Esophagus muscularis mucosa (tissue), 4 donors: ENCODE data around the gene SV2C.

Experiments used
- CTCF ChIP-seq, 3 experiments: fragments of 200-600 bp in 2 of 3; fragments of 450-650 bp in 1 of 3; sonication (generic) in 2 of 3; IDR thresholded peaks; one replicate each; pipeline ENCODE4 v1.5.1; 2017 to 2019; ENCODE audit warnings: antibody characterized with exemption in 3 of 3, mild to moderate bottlenecking in 2 of 3, moderate library complexity in 1 of 3
- EP300 ChIP-seq: sonication (generic); formaldehyde crosslinking; IDR thresholded peaks from one replicate; pipeline ENCODE4 v1.6.1; 2017; ENCODE audit warnings: antibody characterized with exemption
- POLR2A ChIP-seq: fragments of 450-650 bp; IDR thresholded peaks from one replicate; pipeline ENCODE4 v1.6.1; 2017; ENCODE audit warnings: antibody characterized with exemption, moderate library complexity, mild to moderate bottlenecking, low read depth
- POLR2AphosphoS5 ChIP-seq, 2 donors: sonication (generic); formaldehyde crosslinking; IDR thresholded peaks; one replicate each; pipeline ENCODE4 v1.6.1; 2017; ENCODE audit warnings: antibody characterized with exemption in 2 of 2

- TF ChIP-seq CTCF (IDR thresholded peaks at IDR 0.05): no peak
- TF ChIP-seq POLR2A: no peak
- TF ChIP-seq EP300: no peak
- TF ChIP-seq POLR2AphosphoS5 (IDR thresholded peaks at IDR 0.05): no peak
Observed at GRCh38 chr5:76204713-76205112, 121.5 kb downstream of the SV2C start.
